Naive thymus-derived CD8-positive, alpha-beta T cell (primary cell): ENCODE measurements around the gene RASA3. TPM values are rescaled to one million over a fixed set of nuclear protein-coding genes. Genes with fewer than 3 reads are reported as not detected.

Source experiments
- ATAC-seq, 2 donors: fragments of 150-1000 bp; cut with Tn5 transposase in 1 of 2; sonication (Bioruptor Pico), chemical (Tn5 transposase) in 1 of 2; 1 replicate in 1 of 2; 2 replicates in 1 of 2; pipeline ENCODE4 v1.10.0; 2021; ENCODE audit warnings: mild to moderate bottlenecking in 2 of 2, moderate library complexity in 2 of 2
- POLR2A ChIA-PET: fragments of 350-600 bp; sonication (Branson Sonifier 250); formaldehyde crosslinking; loops from one replicate; lab custom pipeline; 2021; ENCODE audit warnings: antibody characterized with exemption; lab: Charles Lee
- DNase-seq, 10 donors: peaks; one replicate each; pipeline versions ENCODE4 v3.0.0 to v3.0.0-alpha.2; 2020 to 2022
- H3K27ac Mint-ChIP-seq, 10 donors: one replicate each; pipeline ENCODE4 v1.8.0; 2020 to 2022; ENCODE audit warnings: mild to moderate bottlenecking in 10 of 10, mixed read lengths in 10 of 10, moderate library complexity in 4 of 10, inconsistent platforms in 1 of 10
- H3K27me3 Mint-ChIP-seq, 5 donors: one replicate each; pipeline ENCODE4 v1.8.0; 2021 to 2022; ENCODE audit warnings: mixed read lengths in 5 of 5
- H3K36me3 Mint-ChIP-seq, 3 donors: one replicate each; pipeline ENCODE4 v1.8.0; 2020 to 2022; ENCODE audit warnings: mixed read lengths in 3 of 3, mild to moderate bottlenecking in 2 of 3, inconsistent platforms in 1 of 3
- H3K4me1 Mint-ChIP-seq, 4 donors: one replicate each; pipeline ENCODE4 v1.8.0; 2021 to 2022; ENCODE audit warnings: mixed read lengths in 4 of 4
- H3K4me3 Mint-ChIP-seq, 10 donors: one replicate each; pipeline ENCODE4 v1.8.0; 2020 to 2022; ENCODE audit warnings: mild to moderate bottlenecking in 10 of 10, mixed read lengths in 10 of 10, moderate library complexity in 6 of 10, inconsistent platforms in 1 of 10
- H3K9me3 Mint-ChIP-seq, 9 donors: one replicate each; pipeline ENCODE4 v1.8.0; 2020 to 2022; ENCODE audit warnings: mixed read lengths in 9 of 9, mild to moderate bottlenecking in 3 of 9, inconsistent platforms in 1 of 9, moderate library complexity in 1 of 9
- polyA plus RNA-seq, 3 donors: library from polyadenylated mRNA; unstranded; fragments of 300-500 nt; fragmentation: Illumina TruSeq; gene quantifications; one replicate each; pipeline ENCODE4 v1.2.3, GENCODE V29; 2021
- total RNA-seq, 8 experiments: library from RNA in 2 of 8; stranded (reverse) in 2 of 8; gene quantifications; one replicate each; pipeline ENCODE4 v1.2.3 and lab custom pipeline; 2021 to 2026

The RASA3 gene
- total and polyA plus RNA-seq, 5 experiments from 2014 or later: 62.2 to 196 (median 169) TPM

GRCh38 chr13:113955691-113956090 lies 176.7 kb downstream of the RASA3 start:
- Mint-ChIP-seq H3K27me3 (no peaks in the 10 kb centered on the region), H3K4me1 (peaks cover 3 to 17% (median 11%) of the 10 kb centered on the region in 4 donors), H3K4me3 (peak overlapping the region in 2 of 10 donors; percentile 34 to 42), H3K36me3 (peaks cover 4 to 32% (median 16%) of the 10 kb centered on the region in 3 donors), H3K27ac (peak overlapping the region in 4 of 10 donors; percentile 37 to 92 (median 89)), H3K9me3 (peaks cover 0 to 5% (median 0%) of the 10 kb centered on the region in 9 donors)
- DNase-seq: peak in 1 of 10 donors; percentile 31
- POLR2A ChIA-PET: no interaction called here
- ATAC-seq: no peak

GRCh38 chr13:113955235-113955634 lies 177.2 kb downstream of the RASA3 start:
- H3K4me3 Mint-ChIP-seq: peak overlapping the region in 3 of 10 donors; percentile 22 to 65 (median 42)
- ATAC-seq (no peak), DNase-seq (peak in 1 of 10 donors; percentile 36)
- H3K27ac Mint-ChIP-seq: peak overlapping the region in 3 of 10 donors; percentile 50 to 91 (median 80)
- peaks cover 0 to 5% (median 0%) of the 10 kb centered on the region in 9 donors for H3K9me3 Mint-ChIP-seq
- peaks cover 5 to 21% (median 13%) of the 10 kb centered on the region in 4 donors for H3K4me1 Mint-ChIP-seq
- H3K36me3 Mint-ChIP-seq: peaks cover 4 to 29% (median 13%) of the 10 kb centered on the region in 3 donors
- no peaks in the 10 kb centered on the region for H3K27me3 Mint-ChIP-seq
- POLR2A ChIA-PET: no interaction called here

- Mint-ChIP-seq H3K4me1 (peaks cover 6 to 21% (median 13%) of the 10 kb centered on the region in 4 donors), H3K27me3 (no peaks in the 10 kb centered on the region), H3K4me3 (peak overlapping the region in 2 of 10 donors; percentile 43 to 62), H3K9me3 (peaks cover 0 to 4% (median 0%) of the 10 kb centered on the region in 9 donors), H3K36me3 (peaks cover 3 to 23% (median 10%) of the 10 kb centered on the region in 3 donors), H3K27ac (peak overlapping the region in 4 of 10 donors; percentile 35 to 80 (median 52))
- ATAC-seq (no peak), DNase-seq (peak in 1 of 10 donors; percentile 59)
- POLR2A ChIA-PET: no interaction called here
Measured at GRCh38 chr13:113954046-113954835, 178.2 kb downstream of the RASA3 start.

- H3K9me3 Mint-ChIP-seq: peaks cover 0 to 3% (median 0%) of the 10 kb centered on the region in 9 donors
- H3K4me3 Mint-ChIP-seq: no peak overlapping the region
- no peaks in the 10 kb centered on the region for H3K27me3 Mint-ChIP-seq
- POLR2A ChIA-PET: no interaction called here
- H3K4me1 Mint-ChIP-seq: peaks cover 11 to 17% (median 14%) of the 10 kb centered on the region in 4 donors
- no peak for ATAC-seq
- peaks cover 0 to 22% (median 8%) of the 10 kb centered on the region in 3 donors for H3K36me3 Mint-ChIP-seq
- H3K27ac Mint-ChIP-seq: peak overlapping the region in 1 of 10 donors; percentile 35
- peak in 1 of 10 donors; percentile 42 for DNase-seq
Measured at GRCh38 chr13:113953561-113953960, 178.9 kb downstream of the RASA3 start.

GRCh38 chr13:113952983-113953520 lies 179.4 kb downstream of the RASA3 start:
- no peak overlapping the region for H3K4me3 Mint-ChIP-seq
- peaks cover 0 to 23% (median 8%) of the 10 kb centered on the region in 3 donors for H3K36me3 Mint-ChIP-seq
- H3K4me1 Mint-ChIP-seq: peaks cover 7 to 20% (median 15%) of the 10 kb centered on the region in 4 donors
- POLR2A ChIA-PET: no interaction called here
- peak in 1 of 10 donors; percentile 58 for DNase-seq
- no peaks in the 10 kb centered on the region for H3K9me3 Mint-ChIP-seq
- no peak for ATAC-seq
- peak overlapping the region in 1 of 10 donors; percentile 71 for H3K27ac Mint-ChIP-seq
- H3K27me3 Mint-ChIP-seq: no peaks in the 10 kb centered on the region

GRCh38 chr13:113952151-113952982 lies 180.1 kb downstream of the RASA3 start:
- H3K27me3 Mint-ChIP-seq: no peaks in the 10 kb centered on the region
- H3K9me3 Mint-ChIP-seq: no peaks in the 10 kb centered on the region
- no peak overlapping the region for H3K4me3 Mint-ChIP-seq
- H3K36me3 Mint-ChIP-seq: peaks cover 0 to 22% (median 8%) of the 10 kb centered on the region in 3 donors
- H3K4me1 Mint-ChIP-seq: peaks cover under 1 to 22% (median 13%) of the 10 kb centered on the region in 4 donors
- peak overlapping the region in 2 of 10 donors; percentile 46 to 84 for H3K27ac Mint-ChIP-seq
- ATAC-seq (no peak), DNase-seq (peak in 1 of 10 donors; percentile 16)
- POLR2A ChIA-PET: no interaction called here

GRCh38 chr13:113951246-113951999 lies 181.0 kb downstream of the RASA3 start:
- peak overlapping the region in 5 of 10 donors; percentile 9 to 84 (median 46) for H3K27ac Mint-ChIP-seq
- peak in 9 of 10 donors; percentile 23 to 67 (median 40) for DNase-seq
- POLR2A ChIA-PET: no interaction called here
- H3K9me3 Mint-ChIP-seq: peaks cover 0 to 2% (median 0%) of the 10 kb centered on the region in 9 donors
- ATAC-seq: peak; percentile 71 to 72
- H3K36me3 Mint-ChIP-seq: peaks cover 0 to 18% (median 8%) of the 10 kb centered on the region in 3 donors
- H3K4me3 Mint-ChIP-seq: no peak overlapping the region
- peaks cover 4 to 22% (median 13%) of the 10 kb centered on the region in 4 donors for H3K4me1 Mint-ChIP-seq
- no peaks in the 10 kb centered on the region for H3K27me3 Mint-ChIP-seq

GRCh38 chr13:113950451-113951245 lies 181.8 kb downstream of the RASA3 start:
- Mint-ChIP-seq H3K36me3 (peaks cover 0 to 12% (median 4%) of the 10 kb centered on the region in 3 donors), H3K9me3 (peaks cover 0 to 2% (median 0%) of the 10 kb centered on the region in 9 donors), H3K4me3 (no peak overlapping the region), H3K4me1 (peaks cover 4 to 26% (median 15%) of the 10 kb centered on the region in 4 donors), H3K27me3 (no peaks in the 10 kb centered on the region), H3K27ac (peak overlapping the region in 4 of 10 donors; percentile 9 to 84 (median 46))
- ATAC-seq: peak; percentile 31 to 32
- POLR2A ChIA-PET: no interaction called here
- peak in 1 of 10 donors; percentile 62 for DNase-seq

- H3K4me1 Mint-ChIP-seq: peaks cover 4 to 27% (median 17%) of the 10 kb centered on the region in 4 donors
- peaks cover 0 to 2% (median 0%) of the 10 kb centered on the region in 9 donors for H3K9me3 Mint-ChIP-seq
- peaks cover 0 to 5% (median 4%) of the 10 kb centered on the region in 3 donors for H3K36me3 Mint-ChIP-seq
- H3K27ac Mint-ChIP-seq: peak overlapping the region in 1 of 10 donors; percentile 67
- ATAC-seq: no peak
- POLR2A ChIA-PET: no interaction called here
- peak overlapping the region in 1 of 10 donors; percentile 41 for H3K4me3 Mint-ChIP-seq
- DNase-seq: peak in 1 of 10 donors; percentile 8
- no peaks in the 10 kb centered on the region for H3K27me3 Mint-ChIP-seq
Measured at GRCh38 chr13:113949546-113949945, 182.9 kb downstream of the RASA3 start.

- peak in 1 of 10 donors; percentile 30 for DNase-seq
- Mint-ChIP-seq H3K36me3 (peaks cover 0 to 4% (median 0%) of the 10 kb centered on the region in 3 donors), H3K4me3 (peak overlapping the region in 2 of 10 donors; percentile 24 to 42), H3K4me1 (peaks cover 4 to 27% (median 19%) of the 10 kb centered on the region in 4 donors), H3K9me3 (peaks cover 0 to 2% (median 0%) of the 10 kb centered on the region in 9 donors), H3K27ac (peak overlapping the region in 8 of 10 donors; percentile 6 to 88 (median 56)), H3K27me3 (no peaks in the 10 kb centered on the region)
- ATAC-seq: no peak
- POLR2A ChIA-PET: no interaction called here
Measured at GRCh38 chr13:113948034-113948742, 184.2 kb downstream of the RASA3 start.
